Gastroesophageal sphincter (tissue), 3 donors: ENCODE data around the gene RAP1GAP2.

Source experiments
- POLR2AphosphoS5 ChIP-seq: sonication (generic); formaldehyde crosslinking; IDR thresholded peaks from one replicate; pipeline ENCODE4 v1.6.1; 2017; ENCODE audit warnings: antibody characterized with exemption
- TF ChIP-seq, protein P1 (sequence below), 4 experiments: fragments of 200-600 bp in 2 of 4; fragments of 450-650 bp in 2 of 4; sonication (generic) in 1 of 4; IDR thresholded peaks; one replicate each; pipeline ENCODE4 v1.5.1; 2017 to 2019; ENCODE audit warnings: antibody characterized with exemption in 4 of 4, mild to moderate bottlenecking in 2 of 4, moderate library complexity in 2 of 4

- TF ChIP-seq, protein P1, sequence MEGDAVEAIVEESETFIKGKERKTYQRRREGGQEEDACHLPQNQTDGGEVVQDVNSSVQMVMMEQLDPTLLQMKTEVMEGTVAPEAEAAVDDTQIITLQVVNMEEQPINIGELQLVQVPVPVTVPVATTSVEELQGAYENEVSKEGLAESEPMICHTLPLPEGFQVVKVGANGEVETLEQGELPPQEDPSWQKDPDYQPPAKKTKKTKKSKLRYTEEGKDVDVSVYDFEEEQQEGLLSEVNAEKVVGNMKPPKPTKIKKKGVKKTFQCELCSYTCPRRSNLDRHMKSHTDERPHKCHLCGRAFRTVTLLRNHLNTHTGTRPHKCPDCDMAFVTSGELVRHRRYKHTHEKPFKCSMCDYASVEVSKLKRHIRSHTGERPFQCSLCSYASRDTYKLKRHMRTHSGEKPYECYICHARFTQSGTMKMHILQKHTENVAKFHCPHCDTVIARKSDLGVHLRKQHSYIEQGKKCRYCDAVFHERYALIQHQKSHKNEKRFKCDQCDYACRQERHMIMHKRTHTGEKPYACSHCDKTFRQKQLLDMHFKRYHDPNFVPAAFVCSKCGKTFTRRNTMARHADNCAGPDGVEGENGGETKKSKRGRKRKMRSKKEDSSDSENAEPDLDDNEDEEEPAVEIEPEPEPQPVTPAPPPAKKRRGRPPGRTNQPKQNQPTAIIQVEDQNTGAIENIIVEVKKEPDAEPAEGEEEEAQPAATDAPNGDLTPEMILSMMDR (IDR thresholded peaks at IDR 0.05) = no peak
- TF ChIP-seq POLR2AphosphoS5 = no peak
These were observed 45.5 kb upstream of the RAP1GAP2 start for GRCh38 chr17:2750721-2751120.
